Measurements from ENCODE around the gene XDH.

The XDH gene

GRCh38 chr2:31406593-31407385 lies 7.8 kb downstream of the XDH start:
- no peak overlapping the region for H3K27ac ChIP-seq (replicated peaks)
- peaks cover 2% of the 10 kb centered on the region for H3K27me3 ChIP-seq (ENCODE audit: insufficient read depth, poor library complexity, severe bottlenecking)
- no peak overlapping the region for H3K4me3 ChIP-seq (replicated peaks; ENCODE audit: insufficient read depth, low read length)
- DNase-seq (ENCODE audit: low read depth in 1 of 2, low spot score in 1 of 2): no peak
- TF ChIP-seq GABPA (IDR thresholded peaks at IDR 0.05; ENCODE audit: low read depth) (no peak), POLR2AphosphoS5 (IDR thresholded peaks at IDR 0.05; ENCODE audit: low read depth) (no peak), REST (IDR thresholded peaks at IDR 0.05; ENCODE audit: insufficient replicate concordance, low read depth) (no peak), CTCF (IDR thresholded peaks at IDR 0.05; ENCODE audit: insufficient read depth, low read length) (no peak), SPI1 (IDR thresholded peaks at IDR 0.05; ENCODE audit: borderline replicate concordance, low read depth) (no peak)

GRCh38 chr2:31404827-31405226 lies 9.7 kb downstream of the XDH start:
- Histone ChIP-seq H3K27ac (replicated peaks) (no peak overlapping the region), H3K4me3 (replicated peaks; ENCODE audit: insufficient read depth, low read length) (no peak overlapping the region), H3K27me3 (ENCODE audit: insufficient read depth, poor library complexity, severe bottlenecking) (no peaks in the 10 kb centered on the region)
- no peak for DNase-seq (ENCODE audit: low read depth in 1 of 2, low spot score in 1 of 2)
- TF ChIP-seq POLR2AphosphoS5 (IDR thresholded peaks at IDR 0.05; ENCODE audit: low read depth) (no peak), REST (IDR thresholded peaks at IDR 0.05; ENCODE audit: insufficient replicate concordance, low read depth) (no peak), GABPA (IDR thresholded peaks at IDR 0.05; ENCODE audit: low read depth) (no peak), CTCF (IDR thresholded peaks at IDR 0.05; ENCODE audit: insufficient read depth, low read length) (no peak), SPI1 (IDR thresholded peaks at IDR 0.05; ENCODE audit: borderline replicate concordance, low read depth) (no peak)

- no peak overlapping the region for H3K27ac ChIP-seq (replicated peaks)
- H3K27me3 ChIP-seq (ENCODE audit: insufficient read depth, poor library complexity, severe bottlenecking): no peaks in the 10 kb centered on the region
- H3K4me3 ChIP-seq (replicated peaks; ENCODE audit: insufficient read depth, low read length): no peak overlapping the region
- DNase-seq (ENCODE audit: low read depth in 1 of 2, low spot score in 1 of 2): no peak
- no peak for TF ChIP-seq SPI1 (IDR thresholded peaks at IDR 0.05; ENCODE audit: borderline replicate concordance, low read depth)
- TF ChIP-seq GABPA (IDR thresholded peaks at IDR 0.05; ENCODE audit: low read depth): no peak
- no peak for TF ChIP-seq REST (IDR thresholded peaks at IDR 0.05; ENCODE audit: insufficient replicate concordance, low read depth)
- TF ChIP-seq POLR2AphosphoS5 (IDR thresholded peaks at IDR 0.05; ENCODE audit: low read depth): no peak
- TF ChIP-seq CTCF (IDR thresholded peaks at IDR 0.05; ENCODE audit: insufficient read depth, low read length): no peak
Measured at GRCh38 chr2:31404302-31404701, 10.2 kb downstream of the XDH start.

All from HL-60 (cell line).